ENCODE data around the gene HOXA4.

Gene HOXA4

DNA sequence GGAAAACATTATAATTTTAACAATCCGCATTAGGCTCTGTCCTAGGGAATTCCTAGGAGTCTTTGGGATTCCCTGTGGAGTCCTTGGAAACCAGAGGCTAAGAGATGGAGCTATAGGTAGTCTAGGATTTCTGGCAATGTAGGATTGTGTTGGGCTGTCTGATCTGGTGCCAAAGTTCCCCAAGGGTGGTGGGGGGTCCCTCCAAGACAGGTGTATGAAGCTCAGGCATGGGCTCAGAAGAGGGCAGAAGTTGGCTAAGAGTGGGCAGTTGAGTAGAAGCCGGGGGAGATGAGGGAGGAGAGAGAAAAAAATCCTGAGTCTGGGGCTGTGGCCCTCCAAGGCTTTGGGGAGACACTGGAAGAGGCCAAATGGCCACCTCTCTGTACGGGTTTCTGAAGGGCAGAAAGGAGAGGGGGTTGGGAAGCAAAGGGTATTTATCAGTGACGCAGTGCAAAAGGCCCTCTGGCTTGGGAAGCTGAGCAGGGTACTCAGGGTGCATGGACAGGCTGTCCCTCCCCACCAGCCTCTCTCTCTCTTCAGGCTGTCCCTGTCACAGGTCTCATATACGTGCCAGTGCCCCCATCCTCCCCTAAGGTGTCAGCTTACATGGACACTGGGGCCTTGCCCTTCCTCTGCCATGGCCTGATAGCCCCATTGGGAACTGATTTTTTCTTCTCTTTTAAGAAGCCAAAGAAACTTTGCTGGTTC lies 16.1 kb upstream of the HOXA4 start:
- no peak for DNase-seq

DNA sequence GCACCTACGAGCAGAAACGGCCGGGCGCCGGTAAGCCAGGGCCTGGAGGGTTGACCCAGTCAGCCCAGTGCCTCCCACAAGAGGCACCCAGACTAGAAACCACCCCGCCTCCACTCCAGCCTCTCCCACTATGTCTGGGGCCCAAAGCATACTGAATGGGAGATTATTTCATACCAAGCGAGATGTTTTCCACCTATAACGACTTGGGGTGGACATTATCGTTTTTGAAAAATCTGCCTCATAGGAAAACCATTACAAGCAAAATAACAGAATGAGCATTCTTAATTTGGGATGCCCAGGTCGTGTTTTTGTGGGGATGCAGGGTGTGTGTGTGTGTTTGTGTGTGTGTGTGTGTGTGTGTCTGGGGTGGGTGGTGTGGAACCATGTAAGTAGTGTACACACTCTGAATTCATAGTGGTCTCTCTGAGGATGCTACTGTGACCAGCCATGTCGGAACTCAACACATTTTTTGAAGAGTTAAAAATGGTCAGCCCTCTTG lies 15.4 kb upstream of the HOXA4 start:
- DNase-seq: no peak

DNA sequence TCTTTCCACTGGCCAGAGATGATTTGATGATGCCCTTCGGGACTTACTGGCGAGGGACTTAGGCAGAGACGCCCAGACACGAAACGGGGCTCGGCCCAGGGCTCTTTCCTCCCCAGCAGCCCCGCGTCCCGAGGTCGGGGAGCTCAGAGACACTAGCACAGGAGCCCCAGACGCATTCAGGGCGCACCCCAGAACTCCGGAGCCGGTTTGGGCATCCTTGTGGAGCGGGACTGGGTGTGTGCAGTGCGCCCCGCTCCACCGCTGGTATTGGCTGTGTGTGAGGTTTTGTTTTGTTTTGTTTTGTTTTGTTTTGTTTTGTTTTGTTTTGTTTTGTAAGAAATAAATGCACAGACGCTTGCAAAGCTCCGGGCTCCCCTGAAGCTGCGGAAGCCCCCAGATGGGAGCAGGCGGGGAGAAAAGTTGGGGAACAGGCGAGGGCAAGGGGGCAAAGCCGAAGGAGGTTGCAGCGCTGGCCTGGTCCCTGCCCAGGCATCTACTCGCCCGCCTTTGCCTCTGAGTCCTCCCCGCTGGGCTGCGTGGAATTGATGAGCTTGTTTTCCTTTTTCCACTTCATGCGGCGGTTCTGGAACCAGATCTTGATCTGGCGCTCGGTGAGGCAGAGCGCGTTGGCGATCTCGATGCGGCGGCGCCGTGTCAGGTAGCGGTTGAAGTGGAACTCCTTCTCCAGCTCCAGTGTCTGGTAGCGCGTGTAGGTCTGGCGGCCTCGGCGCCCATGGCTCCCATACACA lies 14.8 kb upstream of the HOXA4 start:
- no peak for DNase-seq

DNA sequence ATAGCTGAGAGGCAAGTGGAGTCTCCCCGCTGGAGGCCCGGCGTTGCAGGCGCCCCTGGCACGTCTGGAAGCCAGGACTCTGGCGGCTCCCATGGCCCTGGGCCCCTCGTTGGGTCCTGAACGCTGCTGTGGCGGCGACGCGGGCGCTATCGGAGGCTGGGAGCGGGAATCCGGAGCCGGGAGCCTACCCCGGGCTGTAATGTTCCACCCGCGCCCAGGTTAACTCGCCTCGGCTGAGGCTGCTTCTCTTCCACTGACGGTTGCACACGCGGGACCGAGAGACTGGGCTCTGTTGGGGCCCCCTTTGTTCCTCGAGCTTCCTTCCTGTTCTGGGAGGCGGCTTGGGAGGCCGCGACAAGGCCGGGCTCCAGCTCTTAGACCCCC lies 14.2 kb upstream of the HOXA4 start:
- DNase-seq: no peak

DNA sequence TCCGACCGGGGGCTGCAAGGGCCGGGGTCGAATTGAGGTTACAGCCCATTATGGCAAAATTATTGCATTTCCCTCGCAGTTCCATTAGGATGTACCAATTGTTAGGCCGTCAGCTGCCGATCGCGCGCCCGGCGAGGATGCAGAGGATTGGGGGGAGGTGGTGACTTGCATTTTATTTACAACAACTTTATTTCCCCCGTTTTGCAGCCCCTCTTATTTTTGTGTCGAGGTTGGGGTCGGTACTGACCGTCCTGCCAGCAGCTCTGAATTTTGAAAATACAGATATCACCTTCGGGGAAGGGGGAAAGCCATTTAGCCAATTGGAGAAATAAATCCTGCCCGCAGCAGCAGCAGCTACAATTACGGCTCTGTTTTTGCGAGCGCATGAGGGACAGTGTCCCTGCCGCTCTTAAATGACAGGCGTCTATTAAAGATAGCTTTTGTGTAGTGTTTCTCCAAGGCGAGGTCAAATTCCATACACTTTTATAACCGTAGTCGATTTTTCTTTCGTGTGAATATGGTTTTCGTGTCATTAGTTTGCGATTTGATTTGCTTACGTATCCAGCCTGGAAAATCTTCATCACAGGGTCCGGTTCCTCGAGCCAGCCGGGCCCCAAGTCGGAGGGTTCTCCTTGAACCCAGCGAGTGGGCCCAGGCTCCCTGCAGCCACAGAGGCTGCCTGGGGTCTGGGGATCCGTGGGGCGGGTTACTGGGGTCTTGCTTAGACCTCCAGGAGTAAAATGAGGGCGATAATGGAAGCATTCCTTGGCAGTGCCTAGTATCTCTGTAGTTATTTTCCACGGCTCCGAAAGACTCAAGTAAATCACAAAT lies 13.6 kb upstream of the HOXA4 start:
- DNase-seq: no peak

DNA sequence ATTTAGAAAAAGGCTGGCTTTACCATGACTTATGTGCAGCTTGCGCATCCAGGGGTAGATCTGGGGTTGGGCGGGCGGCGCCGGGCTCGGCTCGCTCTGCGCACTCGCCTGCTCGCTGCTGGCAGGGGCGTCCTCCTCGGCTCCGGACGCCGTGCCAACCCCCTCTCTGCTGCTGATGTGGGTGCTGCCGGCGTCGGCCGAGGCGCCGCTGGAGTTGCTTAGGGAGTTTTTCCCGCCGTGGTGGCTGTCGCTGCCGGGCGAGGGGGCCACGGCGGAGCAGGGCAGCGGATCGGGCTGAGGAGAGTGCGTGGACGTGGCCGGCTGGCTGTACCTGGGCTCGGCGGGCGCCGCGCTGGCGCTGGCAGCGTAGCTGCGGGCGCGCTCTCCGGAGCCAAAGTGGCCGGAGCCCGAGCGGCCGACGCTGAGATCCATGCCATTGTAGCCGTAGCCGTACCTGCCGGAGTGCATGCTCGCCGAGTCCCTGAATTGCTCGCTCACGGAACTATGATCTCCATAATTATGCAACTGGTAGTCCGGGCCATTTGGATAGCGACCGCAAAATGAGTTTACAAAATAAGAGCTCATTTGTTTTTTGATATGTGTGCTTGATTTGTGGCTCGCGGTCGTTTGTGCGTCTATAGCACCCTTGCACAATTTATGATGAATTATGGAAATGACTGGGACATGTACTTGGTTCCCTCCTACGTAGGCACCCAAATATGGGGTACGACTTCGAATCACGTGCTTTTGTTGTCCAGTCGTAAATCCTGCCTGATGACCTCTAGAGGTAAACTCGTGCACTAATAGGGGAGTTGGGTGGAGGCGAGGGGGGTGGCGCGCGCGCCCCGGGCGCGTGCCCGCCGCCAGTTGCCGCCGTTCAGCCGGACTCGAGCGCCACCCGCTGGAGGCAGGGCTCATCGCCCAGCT lies 12.7 kb upstream of the HOXA4 start, which contains the start of gene HOXA5:
TSS of gene HOXA5 (minus strand) at position 659 of the 927 bp plus-strand sequence. CDS start at position 585, 74 bp downstream.
- no peak for DNase-seq

DNA sequence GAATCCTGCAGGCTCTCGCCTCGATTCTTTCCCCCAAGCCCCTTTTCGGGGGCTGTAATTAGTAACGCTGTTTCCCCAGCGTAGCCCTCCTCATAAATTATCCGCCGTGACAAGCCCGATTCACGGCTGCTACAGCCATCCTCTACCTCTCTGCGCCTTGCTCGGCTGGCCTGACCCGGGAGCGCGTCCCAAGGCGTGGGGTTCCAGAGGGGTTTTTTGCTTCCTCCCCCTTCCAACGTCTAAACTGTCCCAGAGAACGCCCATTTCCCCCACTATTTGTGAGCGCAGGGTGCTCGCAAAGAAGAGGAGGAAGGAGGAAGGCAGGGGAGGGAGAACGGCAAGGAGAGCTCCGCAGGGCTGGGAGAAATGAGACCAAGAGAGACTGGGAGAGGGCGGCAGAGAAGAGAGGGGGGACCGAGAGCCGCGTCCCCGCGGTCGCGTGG lies 12.0 kb upstream of the HOXA4 start:
- DNase-seq: no peak

DNA sequence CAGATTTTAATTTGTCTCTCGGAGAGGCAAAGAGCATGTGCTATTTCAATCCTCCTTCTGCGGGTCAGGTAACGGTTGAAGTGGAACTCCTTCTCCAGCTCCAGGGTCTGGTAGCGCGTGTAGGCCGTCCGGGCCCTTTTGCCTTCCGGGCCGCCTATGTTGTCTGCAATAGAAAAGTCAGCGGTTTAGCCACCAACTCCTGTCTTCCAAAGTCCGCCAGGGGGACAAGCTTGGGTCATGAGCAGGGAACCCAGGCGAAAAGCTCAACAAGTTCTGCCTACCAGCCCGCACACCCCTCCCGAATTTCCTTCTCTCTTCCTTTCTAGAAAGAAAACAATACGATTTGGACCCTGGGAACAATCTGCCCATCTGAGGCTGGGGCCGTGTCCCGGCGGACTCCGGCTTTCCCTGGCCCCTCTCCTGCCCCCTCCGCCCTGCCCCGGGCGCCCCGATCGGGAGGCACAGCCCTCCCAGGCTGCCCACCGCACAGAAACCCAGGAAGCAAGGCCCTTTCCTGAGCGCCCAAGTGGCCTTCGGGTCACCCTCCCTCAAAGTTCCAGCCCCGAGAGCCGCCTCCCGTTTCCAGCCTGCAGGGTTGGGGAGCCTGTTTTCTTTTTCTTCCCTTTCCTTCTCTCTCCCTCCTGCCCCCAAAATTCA lies 11.5 kb upstream of the HOXA4 start:
- DNase-seq: no peak

DNA sequence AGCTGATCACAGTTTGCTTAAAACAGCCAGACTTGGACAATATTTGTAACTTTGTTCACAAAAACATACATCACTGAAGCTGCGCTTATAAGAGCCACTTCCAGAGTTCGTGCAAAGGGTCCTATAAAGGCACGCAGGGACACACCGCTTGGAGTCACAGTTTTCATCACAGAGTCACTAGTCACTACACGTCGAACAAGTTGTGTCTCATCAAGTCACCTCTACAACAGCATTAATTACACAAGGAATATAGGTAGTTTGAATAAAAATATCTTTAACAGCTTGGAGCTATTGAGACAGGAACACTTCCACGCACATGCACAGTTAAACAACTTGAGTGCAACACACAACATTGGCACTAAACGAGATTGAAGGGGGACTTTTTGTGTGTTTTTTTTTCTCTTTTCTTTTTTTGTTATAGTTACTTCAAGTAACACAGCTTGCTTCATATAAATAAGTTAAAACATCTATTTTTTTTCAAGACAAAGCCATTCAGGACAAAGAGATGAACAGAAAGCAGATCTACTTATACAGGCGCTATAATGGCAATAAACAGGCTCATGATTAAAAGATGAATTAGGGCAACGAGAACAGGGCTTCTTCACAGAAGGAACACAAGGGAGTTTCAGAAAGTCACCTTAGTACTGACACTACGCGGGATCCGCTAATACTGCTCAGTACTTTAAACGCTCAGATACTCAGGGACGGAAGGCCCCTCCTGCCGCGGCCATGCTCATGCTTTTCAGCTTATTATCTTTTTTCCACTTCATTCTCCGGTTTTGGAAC lies 10.8 kb upstream of the HOXA4 start:
- no peak for DNase-seq

DNA sequence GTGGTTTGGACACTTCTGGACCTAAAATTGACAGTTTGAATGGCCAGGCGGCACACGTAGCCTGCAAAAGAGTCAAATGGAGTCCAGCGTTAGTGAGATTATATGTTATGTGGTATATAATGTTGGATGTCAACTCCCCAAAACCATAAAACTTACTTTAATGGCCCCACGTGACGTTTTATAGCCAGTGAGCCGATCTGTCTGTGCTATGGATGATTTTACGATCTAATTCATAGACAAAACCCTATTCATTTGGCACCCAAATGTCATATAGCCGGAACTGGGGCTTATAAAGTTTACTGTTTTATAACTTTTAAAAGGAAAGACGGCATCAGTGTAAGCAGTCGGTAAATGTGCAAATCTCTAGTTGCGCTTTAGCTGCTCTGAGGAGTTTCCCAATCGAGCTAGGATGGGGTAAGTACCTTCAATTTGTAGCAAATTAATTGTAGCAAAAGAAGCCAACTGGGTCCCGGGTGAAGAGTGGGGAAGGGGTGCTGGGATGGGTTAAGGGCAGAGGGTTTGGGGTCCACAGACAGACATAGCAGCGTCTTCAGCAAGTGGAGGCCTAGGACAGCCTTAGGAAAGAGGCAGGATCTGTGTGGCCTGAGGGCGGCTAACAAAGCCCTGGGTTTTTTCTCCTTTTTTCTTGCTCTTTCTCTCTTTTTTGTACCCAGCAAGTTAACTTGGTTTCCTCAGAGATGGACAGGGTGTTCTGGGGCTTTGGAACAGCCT lies 9.7 kb upstream of the HOXA4 start:
- DNase-seq: no peak

DNA sequence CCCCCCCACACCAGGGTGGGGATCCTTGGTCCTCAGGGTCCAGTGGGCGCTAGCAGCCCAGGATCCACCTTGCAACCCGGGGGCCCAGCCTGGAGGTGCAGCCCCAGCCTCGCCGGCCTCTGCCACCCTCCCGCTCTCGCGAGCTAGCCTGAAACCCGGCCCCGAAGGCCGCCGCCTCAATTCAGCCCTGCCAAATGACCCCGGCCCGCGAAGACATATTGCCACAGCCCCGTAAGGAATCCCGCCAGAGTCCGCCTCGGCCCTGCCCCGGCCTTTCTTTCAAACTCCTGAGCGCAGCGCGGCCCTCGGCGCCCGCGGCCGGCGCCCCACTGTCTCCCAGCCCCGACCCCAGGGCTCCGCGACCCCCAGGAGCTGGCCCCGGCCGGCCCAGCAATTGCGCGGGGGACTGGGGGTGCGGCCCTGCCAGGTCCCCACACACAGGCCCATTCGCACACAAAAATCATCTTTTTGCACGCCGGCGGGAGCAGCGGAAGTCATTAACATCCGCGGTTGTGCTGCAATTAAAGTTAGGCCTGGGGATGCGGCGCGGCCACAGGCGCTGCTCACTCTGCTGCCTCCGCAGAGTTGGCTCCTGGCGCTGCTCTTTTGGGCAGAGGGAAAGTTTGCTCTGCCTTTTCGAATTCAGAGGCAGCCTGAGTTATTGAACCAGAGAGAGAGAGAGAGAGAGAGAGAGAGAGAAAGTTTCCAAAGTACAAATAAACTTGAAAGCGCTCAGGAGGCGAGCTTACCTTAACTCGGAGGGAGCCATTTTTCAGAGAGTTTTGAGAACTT lies 9.0 kb upstream of the HOXA4 start:
- DNase-seq: no peak

DNA sequence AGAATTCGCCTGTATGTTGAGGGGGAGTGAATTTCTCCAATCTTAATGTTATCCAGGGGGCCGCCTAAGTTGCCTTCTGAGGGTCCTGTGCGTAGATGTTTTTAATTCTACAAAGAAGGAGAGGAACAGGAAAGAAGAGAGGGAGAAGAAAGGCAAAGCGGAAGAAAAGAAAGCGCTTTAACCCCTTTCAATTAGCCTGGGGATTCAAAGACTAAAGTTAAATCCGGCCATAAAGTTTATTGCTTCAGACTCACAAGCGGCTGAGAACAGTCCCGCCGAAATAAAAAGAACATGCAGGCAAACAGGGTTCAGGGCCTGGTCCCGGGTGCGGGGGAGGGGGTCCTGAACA lies 8.4 kb upstream of the HOXA4 start:
- no peak for DNase-seq

DNA sequence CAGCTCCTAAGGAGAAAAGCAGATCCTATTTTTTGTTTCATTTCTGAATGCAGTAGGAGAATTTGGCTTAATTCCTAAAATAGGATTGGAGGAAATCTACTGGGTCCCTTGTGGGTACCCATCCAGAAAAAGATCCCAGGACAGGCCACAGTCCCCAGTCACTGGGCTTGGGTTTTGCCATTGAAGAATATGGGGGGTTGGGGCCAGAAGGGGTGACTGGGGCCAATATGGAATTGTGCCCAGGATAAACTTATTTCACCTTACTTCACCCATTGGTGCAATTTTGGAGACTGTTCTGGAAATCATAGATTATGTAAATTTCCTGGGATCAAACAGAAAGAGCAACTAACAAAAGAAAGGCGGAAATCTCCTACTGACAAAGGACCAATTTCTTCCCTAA lies 7.9 kb upstream of the HOXA4 start:
- no peak for DNase-seq

DNA sequence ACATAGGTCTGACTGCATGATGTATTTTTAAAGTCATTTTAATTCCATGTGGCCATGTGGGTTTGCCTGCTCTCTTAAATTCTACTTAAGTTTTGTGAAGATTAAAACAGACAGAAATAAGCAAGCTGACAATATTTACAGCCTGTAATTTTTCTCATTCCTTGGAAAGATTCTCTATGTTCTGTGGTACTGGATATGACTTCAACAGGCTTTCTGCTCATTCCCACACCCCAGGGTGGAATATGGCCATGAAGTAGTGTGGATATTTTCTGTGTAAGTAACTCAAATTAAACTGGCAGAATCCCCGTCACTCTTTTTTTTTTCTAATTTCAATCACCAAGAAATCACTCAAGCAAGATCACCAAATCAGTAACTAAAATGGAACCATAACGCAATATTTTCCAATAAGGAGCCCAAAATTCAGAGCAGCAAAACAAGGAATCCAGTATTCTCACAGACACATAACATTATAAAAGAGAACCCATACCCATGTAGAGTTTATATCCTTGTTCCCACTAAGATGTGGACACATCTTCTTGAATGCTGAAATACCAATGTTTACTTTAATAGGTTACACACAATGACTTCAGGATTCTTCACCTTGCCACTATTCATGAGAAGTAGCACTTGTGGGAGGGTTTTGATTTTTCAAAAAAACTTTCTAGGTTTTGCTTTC lies 7.2 kb upstream of the HOXA4 start:
- DNase-seq: no peak

DNA sequence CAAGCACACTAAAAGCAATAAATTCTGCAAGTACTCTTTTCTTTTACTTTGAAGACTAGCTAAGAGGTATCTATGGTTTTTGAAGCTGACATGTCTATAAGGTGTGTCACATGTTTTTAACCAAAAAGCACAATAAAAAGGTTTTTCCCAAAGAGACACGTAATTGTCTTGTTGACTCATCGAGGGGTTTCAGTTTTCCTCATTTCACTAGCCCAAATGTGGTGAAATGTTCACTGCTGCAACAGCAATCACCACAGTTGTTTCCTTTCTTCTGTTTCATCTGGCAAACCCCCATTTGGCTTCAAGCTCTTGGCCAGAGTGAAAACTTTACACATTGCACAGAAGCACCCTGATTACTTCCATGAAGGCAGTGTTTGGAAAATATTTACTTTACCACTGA lies 3.8 kb upstream of the HOXA4 start:
- DNase-seq: no peak

DNA sequence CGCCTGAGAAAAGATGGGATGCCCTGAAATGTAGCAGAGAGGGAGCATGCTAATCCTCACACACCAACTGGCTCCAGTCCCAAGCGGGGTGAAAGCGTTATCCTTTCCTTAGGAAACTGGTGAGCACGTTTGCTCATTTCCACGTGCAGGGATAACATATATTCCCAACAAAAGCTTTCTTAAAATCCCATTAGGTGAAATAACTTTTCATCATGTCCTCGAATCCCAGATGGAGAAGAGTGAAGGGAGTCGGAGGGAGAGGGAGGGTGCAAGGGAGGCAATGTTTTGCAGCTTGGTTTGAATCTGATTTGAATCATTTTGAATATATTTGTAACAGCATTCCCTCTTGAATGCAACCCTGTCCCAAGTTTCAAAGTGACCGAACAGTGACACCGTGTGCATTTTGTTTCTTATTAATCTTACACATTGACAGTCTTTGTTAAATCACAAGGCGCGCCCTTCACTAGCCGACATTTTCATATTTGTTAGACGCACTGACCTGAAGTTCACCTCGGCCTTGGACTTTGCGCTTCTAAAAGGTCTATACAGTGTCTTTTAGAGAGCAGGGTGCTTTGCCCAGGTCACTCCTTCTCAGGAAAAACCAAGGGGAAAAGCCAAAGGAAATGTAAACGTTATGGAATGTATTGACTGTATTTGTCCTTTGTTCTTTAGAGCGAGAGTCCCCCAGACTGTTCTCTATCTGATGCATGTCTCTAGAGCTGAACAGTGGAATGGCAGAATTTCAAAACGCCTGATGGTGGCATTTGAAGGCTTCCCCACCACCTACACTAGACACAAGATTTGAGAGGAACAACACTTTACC lies 3.1 kb upstream of the HOXA4 start:
- DNase-seq: no peak

DNA sequence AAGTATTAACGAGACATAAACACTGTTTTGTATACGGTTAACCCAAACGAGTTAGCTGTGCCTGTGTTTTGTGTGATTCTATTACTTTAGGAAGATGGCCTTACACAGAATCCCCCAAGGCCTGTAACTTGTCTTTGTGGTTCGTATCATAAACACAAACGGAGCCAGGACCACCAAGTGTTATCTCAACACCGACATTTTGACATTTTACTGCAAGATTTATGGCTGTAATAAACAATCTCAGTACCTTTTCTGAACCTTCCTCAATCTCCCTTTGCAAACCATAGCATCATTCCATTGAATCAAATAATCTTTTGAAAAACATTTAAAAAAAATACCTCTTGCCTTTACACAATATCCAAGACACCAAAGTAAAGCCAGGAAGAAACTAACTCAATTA lies 2.4 kb upstream of the HOXA4 start:
- DNase-seq: no peak

DNA sequence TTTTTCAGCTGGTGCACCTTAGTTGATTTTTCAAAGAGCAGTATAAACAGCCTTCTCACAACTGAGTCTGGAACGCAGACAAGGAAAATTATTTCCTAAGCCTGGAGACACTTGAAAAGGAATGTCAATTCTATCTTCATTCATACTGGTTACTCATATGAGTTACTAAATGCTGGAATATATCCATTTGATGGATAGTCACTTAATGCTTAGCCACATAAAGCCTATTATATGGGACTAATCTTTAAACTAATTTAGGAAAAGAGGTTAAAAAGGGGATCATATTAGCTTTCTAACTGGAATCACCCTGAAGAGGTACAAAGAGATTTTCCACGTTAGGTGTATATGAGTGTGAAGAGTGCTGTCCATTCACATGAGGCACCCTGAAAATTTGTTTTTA lies 1.7 kb upstream of the HOXA4 start:
- DNase-seq: no peak
